Testis (tissue), 3 donors: ENCODE results near the gene RAMP3. TPM values are rescaled to one million over a fixed set of nuclear protein-coding genes. Genes with fewer than 3 reads are reported as not detected.
"Not testable (repeated sequence)": the region's sequence is repeated elsewhere in the genome, so short reads cannot be mapped to it uniquely, and the experiment has no call there.

ENCODE experiments used
- DNase-seq: peaks from one replicate; pipeline ENCODE4 v3.0.0-alpha.2; 2019
- H3K27ac ChIP-seq, 2 donors: fragments of 200-600 bp; sonication (generic); one replicate each; pipeline ENCODE4 v1.5.1; 2019
- H3K27me3 ChIP-seq: fragments of 200-600 bp; sonication (generic); one replicate; pipeline ENCODE4 v1.5.1; 2019
- H3K36me3 ChIP-seq: fragments of 200-600 bp; sonication (generic); one replicate; pipeline ENCODE4 v1.5.1; 2017; ENCODE audit warnings: low read depth; ENCODE audit errors: missing control alignments
- H3K4me1 ChIP-seq: fragments of 200-600 bp; sonication (generic); one replicate; pipeline ENCODE4 v1.5.1; 2019
- H3K4me3 ChIP-seq, 2 donors: fragments of 200-600 bp; sonication (generic); one replicate each; pipeline ENCODE4 v1.5.1; 2017 to 2019
- H3K9me3 ChIP-seq: fragments of 200-600 bp; sonication (generic); one replicate; pipeline ENCODE4 v1.5.1; 2017
- POLR2A ChIP-seq: fragments of 450-650 bp; IDR thresholded peaks from one replicate; pipeline ENCODE4 v1.6.1; 2017; ENCODE audit warnings: antibody characterized with exemption, mild to moderate bottlenecking, moderate library complexity
- WGBS, 2 donors: methylation state at CpG; one replicate each; pipeline ENCODE4 v1.1.5; 2018; 5-methylcytosine and 5-hydroxymethylcytosine counted together
- intact Hi-C: fragments of 100-400 bp; cut with DNase I; formaldehyde crosslinking; loops from one replicate; pipeline ENCODE4 v1.15.1; 2023; ENCODE audit warnings: low total_unique reads
- polyA plus RNA-seq: library from polyadenylated mRNA; stranded (reverse); fragments of 350-450 nt; fragmentation: Illumina TruSeq; extraction: RNeasy Lipid Tissue Mini Kit (QIAGEN cat#74804); gene quantifications from one replicate; pipeline ENCODE4 v1.2.3, GENCODE V29; 2014; ENCODE audit warnings: low read depth, low replicate concordance; ENCODE audit not compliant: insufficient read depth
- total RNA-seq, 2 donors: library from RNA; depleted of rRNA; stranded (reverse); fragments of >200 nt; gene quantifications; one replicate each; pipeline ENCODE4 v1.2.3, GENCODE V29; 2016
- TF ChIP-seq, protein P1 (sequence below), 3 experiments: fragments of 450-650 bp in 2 of 3; fragments of 200-600 bp in 1 of 3; sonication (generic) in 1 of 3; IDR thresholded peaks; one replicate each; pipeline ENCODE4 v1.5.1; 2016 to 2019; ENCODE audit warnings: antibody characterized with exemption in 3 of 3, mild to moderate bottlenecking in 2 of 3, moderate library complexity in 1 of 3

RAMP3 gene
- total and polyA plus RNA-seq, 3 donors from 2014 or later = 9.1 to 23.8 (median 17.0) TPM

DNA sequence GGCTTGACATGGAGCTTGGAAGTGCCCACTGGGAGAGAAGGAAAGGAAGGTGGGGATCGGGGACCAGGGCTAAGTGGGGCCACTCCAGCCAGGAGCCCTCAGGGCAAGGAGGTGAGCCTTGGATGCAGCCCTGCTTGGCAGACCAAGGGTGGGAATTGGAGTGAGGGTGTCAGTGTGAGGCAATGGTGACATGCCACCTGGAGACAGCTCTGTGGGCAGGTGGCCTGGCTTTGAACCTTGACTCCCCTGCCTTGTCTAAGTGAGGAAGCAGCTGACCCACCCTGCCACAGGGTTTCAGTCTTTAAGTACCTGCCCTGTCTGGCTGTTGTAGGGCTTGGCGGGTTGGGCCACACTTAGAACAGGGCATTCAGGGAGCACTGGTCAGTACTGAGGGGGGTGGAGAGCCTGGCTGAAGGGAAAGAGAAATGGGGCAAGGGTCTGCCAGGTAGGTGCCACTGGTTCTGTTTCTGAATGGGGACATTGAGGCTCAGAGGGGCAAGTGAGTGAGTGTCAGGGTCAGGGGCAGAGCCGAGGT, 4.8 kb downstream of the RAMP3 start:
- no peak for DNase-seq
- Histone ChIP-seq H3K4me3 (no peak overlapping the region), H3K27ac (no peak overlapping the region), H3K4me1 (peaks cover 1% of the 10 kb centered on the region), H3K9me3 (no peaks in the 10 kb centered on the region), H3K27me3 (no peaks in the 10 kb centered on the region), H3K36me3 (no peaks in the 10 kb centered on the region)
- intact Hi-C loops = no loop called here
- TF ChIP-seq, protein P1, sequence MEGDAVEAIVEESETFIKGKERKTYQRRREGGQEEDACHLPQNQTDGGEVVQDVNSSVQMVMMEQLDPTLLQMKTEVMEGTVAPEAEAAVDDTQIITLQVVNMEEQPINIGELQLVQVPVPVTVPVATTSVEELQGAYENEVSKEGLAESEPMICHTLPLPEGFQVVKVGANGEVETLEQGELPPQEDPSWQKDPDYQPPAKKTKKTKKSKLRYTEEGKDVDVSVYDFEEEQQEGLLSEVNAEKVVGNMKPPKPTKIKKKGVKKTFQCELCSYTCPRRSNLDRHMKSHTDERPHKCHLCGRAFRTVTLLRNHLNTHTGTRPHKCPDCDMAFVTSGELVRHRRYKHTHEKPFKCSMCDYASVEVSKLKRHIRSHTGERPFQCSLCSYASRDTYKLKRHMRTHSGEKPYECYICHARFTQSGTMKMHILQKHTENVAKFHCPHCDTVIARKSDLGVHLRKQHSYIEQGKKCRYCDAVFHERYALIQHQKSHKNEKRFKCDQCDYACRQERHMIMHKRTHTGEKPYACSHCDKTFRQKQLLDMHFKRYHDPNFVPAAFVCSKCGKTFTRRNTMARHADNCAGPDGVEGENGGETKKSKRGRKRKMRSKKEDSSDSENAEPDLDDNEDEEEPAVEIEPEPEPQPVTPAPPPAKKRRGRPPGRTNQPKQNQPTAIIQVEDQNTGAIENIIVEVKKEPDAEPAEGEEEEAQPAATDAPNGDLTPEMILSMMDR (IDR thresholded peaks at IDR 0.05) = no peak
- no peak for TF ChIP-seq POLR2A
- WGBS, 2 donors = 60 to 100% methylated on average over 3 of the region's 3 CpGs

DNA sequence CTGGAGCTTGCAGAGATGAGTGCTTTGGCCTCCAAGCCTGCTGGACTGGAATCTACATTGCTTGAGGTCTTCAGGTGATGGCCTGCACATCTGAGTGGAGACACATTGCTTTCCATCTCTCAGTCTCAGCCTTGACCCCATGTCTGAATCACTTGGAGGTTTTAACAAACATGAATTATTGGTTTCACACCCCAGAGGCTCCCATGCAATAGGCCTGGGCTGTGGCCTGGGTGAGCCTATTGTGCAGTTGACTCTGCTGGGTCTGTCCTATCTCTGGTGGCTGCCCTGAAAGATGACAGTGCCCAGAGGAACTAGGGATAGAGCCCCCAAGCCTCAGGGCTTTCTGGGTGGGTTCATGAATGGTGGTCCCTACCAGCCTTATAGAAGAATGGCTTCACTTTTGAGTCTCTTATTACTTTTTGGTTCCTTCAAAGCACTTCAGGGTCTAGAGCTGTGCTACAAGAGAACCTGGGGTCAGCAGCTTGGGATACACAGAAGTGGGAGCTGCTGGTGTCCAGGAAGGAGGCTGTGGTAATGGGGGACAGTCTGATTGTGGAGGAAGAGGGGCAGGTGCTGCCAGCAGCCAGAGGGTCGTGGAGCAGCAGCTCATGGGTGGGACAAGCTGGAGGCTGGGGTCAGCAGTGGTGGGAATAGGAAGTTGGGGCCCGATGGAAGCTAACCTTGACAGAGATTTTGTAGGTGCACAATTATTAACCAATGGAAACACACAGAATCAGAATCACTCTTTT, 5.5 kb downstream of the RAMP3 start:
- H3K4me1 ChIP-seq = no peaks in the 10 kb centered on the region
- no peak for DNase-seq
- H3K4me3 ChIP-seq = no peak overlapping the region
- TF ChIP-seq, protein P1 (IDR thresholded peaks at IDR 0.05) = no peak
- no peak for TF ChIP-seq POLR2A
- intact Hi-C loops = no loop called here
- whole genome bisulfite sequencing, 2 donors = 77 to 85% methylated on average over 2 of the region's 2 CpGs
- no peaks in the 10 kb centered on the region for H3K27me3 ChIP-seq
- no peak overlapping the region for H3K27ac ChIP-seq
- no peaks in the 10 kb centered on the region for H3K36me3 ChIP-seq
- no peaks in the 10 kb centered on the region for H3K9me3 ChIP-seq

DNA sequence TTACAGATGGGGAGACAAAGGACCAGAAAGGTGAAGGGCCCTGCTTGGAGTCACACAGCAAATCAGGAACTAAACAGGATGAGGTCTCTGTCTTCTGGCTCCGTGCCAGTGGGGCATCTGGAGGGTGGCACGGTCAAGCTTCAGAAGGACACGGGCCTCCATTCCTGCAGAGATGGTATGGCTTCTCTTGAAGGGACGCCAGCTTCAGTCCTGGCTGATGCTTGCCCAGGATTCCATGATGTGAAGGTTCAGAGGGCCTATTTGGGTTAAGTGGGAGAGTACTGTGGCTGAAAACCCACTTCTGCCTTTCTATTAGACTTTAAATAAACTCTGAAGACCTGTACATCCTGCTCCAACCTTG, 6.1 kb downstream of the RAMP3 start:
- TF ChIP-seq, protein P1 (IDR thresholded peaks at IDR 0.05) = no peak
- TF ChIP-seq POLR2A = no peak
- intact Hi-C loops = no loop called here

DNA sequence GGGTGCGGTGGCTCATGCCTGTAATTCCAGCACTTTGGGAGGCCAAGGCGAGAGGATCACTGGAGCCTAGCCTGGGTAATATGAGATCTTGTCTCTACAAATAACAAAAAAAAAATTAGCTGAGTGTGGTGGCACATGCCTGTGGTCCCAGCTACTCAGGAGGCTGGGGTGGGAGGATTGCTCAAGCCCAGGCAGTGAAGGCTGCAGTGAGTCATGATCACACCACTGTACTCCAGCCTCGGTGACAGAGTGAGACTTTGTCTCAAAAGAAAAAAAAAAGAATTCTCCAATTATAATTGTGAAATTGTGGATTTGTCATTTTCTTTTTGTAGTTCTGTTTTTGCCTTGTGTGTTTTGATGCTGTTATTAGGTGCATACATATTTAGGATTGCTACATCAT, 6.7 kb downstream of the RAMP3 start:
- H3K9me3 ChIP-seq, H3K4me1 ChIP-seq, DNase-seq, H3K27me3 ChIP-seq, H3K27ac ChIP-seq, H3K4me3 ChIP-seq, H3K36me3 ChIP-seq, intact Hi-C loops: not testable (repeated sequence)
- 91 to 92% methylated on average over 3 of the region's 3 CpGs for WGBS, 2 donors

More for the DNA sequence above, 6.1 kb downstream of the RAMP3 start:
- WGBS, 2 donors = 87 to 90% methylated on average over 4 of the region's 4 CpGs
- no peaks in the 10 kb centered on the region for H3K9me3 ChIP-seq
- no peaks in the 10 kb centered on the region for H3K4me1 ChIP-seq
- no peak overlapping the region for H3K4me3 ChIP-seq
- H3K27me3 ChIP-seq = no peaks in the 10 kb centered on the region
- no peak overlapping the region for H3K27ac ChIP-seq
- no peak for DNase-seq
- H3K36me3 ChIP-seq = no peaks in the 10 kb centered on the region

DNA sequence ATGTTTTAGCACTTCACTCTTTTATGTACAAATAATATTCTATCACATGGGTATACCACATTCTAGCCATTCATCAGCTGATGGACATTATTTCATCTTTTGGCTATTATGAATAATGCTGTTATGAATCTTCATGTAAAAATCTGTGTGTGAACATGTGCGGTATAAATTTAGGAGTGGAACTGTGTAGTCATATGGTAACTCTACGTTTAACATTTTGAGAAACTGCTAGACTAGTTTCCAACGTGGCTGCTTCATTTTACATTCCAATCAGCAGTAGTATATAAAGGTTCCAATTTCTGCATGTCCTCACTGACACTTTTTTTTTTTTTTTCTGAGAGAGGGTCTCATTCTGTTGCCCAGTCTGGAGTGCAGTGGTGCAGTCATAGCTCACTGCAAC, 8.3 kb downstream of the RAMP3 start:
- no peaks in the 10 kb centered on the region for H3K36me3 ChIP-seq
- intact Hi-C loops = no loop called here
- 65 to 77% methylated on average over 3 of the region's 3 CpGs for WGBS, 2 donors
- no peaks in the 10 kb centered on the region for H3K27me3 ChIP-seq
- H3K27ac ChIP-seq = no peak overlapping the region
- H3K4me3 ChIP-seq = no peak overlapping the region
- no peak for TF ChIP-seq POLR2A
- TF ChIP-seq, protein P1 (IDR thresholded peaks at IDR 0.05) = no peak
- no peaks in the 10 kb centered on the region for H3K4me1 ChIP-seq
- DNase-seq = no peak
- H3K9me3 ChIP-seq = no peaks in the 10 kb centered on the region
